Ramos (cell line): ENCODE measurements around the gene GRAP.

ENCODE experiments used
- in situ Hi-C: fragments of 300-500 bp; cut with MboI; formaldehyde crosslinking; loops from one replicate; pipeline ENCODE4 v1.14.3; 2022; ENCODE audit warnings: low sequenced_read_pairs; ENCODE audit not compliant: unreplicated experiment

GRAP gene

DNA sequence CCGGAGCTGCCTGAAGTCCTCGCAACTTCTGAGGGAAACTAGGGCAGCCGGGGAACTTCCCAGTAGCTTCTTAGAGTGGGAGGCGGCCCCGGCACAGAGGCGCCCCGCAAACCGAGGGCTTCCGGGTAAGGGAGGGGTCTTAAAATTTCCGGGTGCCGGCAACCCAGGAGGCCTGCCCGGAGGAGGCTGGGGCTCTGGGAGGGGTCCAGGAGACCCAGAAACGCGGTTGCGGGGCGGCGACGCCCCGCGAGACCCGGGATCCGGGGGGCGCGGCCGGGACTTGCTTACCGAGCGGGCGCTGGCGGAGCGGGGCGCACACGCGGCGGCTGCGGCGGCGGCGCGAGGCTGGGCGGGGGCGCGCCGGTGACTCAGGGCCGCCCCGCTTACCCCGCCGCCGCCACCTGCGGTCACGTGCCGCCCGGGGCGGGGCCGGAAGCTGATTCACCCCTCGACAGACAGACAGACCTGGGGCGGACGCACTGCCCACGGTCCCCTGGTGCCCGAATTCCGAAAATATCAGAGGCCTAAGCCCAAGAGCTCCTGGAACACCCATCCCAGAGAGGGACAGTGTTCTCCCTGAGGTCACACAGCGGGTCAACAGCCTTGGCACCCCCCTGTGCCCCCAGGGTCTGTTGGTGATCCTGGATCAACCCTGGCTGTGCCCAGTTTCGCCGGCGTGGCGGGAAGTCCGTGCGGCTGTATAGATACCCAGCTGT, 42.2 kb downstream of the GRAP start, which contains the start of gene FAM83G:
FAM83G (minus strand) TSS at position 344 of the 716 bp plus-strand sequence. CDS start 723 bp downstream, outside the sequence.
- in situ Hi-C loops = no loop called here

DNA sequence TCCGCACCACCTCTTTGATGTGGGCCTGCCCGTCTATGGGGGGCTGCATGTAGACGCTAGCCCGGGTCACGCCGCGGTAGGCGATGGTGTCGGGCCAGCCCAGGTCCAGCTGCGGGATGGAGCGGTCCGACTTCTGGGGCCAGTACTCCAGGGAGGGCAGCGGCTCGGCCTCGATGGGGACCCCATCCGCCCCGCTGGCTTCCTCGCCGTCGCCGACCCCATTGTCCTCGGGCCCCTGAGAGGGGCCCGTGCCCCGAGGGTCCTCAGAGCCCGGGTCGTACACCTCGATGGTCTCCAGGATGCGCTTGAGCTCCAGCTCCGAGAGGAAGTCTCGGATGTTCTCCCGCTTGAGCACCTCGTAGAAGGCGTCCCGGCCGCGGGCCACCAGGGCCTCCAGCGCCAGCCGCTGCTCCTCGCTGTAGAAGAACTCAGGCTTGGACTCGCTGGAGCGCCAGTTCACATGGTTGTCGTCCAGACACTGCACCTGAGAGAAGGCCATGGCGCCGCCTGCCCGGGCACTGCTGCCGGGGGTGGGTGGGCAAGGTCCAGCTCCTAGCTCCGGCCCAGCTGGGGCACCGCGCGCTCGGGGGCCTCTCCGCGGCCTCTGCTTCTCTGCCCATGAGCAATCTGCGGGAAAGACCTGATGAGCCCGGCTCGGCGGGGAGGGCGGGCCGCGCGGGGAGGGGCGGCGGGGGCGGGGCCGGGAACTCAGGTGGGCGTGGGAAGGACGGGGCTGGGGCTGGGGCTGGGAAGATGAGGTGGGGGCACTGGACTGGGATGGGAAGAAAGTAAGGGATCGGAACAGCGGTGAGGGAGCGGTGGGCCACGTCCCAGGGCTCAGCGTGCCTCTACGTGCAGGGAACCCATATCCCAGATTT, 43.0 kb downstream of the GRAP start:
- in situ Hi-C loops = no loop called here

DNA sequence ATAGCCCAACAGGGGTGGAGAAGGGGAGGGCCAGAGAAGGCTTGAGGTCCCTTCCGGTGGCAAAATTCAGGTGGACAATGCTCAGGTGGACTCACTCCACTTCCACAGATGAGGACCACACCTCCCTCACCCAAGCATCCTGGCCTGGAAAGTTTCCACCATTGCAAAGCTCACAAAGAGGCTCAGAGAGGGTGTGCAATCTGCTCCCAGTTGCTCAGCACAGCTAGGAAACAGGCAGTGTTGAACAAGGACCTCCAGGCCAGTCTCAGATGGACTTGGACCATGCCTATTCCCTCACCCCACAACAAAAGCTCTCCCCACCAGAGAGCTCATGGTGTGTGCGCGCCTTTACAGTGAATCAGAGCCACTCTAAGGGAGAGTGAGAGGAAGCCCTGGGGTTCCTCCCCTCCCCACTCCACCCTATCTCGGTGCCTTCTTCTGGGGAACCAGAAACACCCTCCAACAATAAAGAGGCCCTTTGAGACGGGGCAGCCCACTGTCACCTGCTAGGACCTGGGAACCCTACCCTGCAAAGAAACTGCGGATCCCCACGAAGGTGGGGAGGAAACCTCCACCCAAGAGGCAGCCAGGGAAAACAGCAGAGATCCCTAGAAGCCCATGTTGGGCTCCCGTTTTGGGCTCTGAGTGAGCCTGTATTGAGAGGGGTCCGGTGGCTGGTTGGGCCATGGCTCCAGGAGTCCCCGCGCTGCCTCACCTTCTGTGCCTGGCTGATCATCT, 43.8 kb downstream of the GRAP start:
- in situ Hi-C loops = no loop called here

DNA sequence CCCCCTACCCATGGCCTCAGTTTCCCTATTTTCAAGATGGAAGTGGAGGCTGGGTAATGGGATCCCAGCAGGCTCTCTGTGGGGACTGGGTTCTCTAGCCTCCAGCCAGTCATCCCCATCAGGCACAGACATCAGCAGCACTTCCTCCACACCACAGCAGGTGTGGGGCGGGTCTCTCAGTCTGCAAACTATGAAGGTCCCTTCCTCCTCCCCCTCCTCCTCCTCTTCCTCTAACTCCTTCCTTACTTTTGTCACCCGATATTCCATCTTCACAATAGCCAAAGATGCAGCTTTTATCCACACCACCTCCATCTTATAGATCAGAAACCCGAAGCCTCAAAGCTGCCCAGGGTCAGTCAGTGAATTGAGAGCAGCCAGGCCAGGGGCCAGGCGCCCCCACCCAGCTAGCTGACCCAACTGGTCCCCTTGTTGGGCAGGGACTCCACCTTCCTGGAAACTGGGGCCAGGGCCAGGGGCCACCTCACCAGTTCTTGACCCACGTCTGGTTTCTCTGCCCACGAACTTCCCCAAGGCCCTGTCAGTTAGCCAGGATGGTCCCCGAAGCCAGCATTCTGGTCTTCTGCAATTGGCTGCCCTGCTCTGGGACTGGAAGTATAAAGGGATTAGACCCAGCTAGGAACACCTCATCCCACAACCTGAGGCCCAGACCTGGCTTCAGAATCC, 44.7 kb downstream of the GRAP start:
- in situ Hi-C loops = no loop called here

DNA sequence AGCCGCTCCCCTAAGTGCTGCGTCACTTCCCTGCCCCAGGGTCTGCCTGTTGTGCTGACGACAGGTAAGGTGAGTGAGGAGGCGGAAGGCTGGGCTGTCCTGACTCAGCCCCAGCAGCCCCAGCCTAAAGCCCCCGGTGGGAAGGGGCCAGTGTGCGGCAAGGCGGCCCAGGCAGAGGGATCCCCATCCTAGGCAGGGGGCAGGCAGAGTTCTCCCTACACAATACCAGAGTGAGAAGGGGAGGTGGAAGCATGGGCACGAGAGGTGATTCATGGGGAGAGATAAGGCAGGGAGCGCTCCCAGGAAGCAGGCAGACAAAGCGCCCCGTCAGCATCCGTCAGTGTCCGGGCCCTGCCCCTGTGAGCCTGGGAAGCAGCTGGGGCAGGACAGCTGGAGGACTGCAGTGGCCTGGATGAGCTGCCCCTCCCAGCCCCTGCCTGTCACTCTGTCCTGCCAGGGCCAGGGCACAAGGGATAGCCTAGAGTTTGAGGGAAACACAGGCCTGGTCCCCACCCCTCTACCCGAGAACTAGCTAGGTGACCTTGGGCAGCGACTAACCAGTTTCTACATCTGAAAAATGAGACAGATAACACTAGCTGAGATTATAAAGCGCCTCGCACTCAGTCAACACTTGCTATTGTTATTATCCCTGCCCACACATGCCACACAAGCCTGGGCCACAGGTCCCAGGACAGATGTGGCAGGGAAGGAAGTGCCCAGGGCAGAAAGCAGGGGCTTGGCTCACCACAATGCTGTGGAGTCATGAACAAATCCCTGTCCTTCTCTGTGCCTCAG, 46.0 kb downstream of the GRAP start:
- in situ Hi-C loops = no loop called here

DNA sequence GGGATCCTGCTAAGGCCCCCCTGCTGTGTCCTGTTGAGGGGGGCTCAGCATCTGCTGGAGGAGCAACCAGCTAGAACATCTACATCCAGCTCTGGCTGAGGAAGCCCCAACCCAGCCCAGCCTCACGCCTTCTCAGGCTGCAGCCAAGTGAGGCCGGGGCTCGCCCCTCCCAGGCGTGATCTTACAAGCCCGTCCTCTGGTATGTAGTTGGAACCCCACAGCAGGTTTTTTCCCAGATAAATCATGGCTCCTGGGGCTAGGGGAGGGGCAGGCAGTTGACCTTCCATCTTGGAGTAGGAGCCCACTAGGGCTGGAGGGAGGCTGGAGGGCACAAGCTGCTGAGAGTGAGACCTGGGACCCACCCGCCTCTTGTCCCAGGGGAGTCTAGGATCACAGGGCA, 46.8 kb downstream of the GRAP start:
- in situ Hi-C loops = no loop called here

DNA sequence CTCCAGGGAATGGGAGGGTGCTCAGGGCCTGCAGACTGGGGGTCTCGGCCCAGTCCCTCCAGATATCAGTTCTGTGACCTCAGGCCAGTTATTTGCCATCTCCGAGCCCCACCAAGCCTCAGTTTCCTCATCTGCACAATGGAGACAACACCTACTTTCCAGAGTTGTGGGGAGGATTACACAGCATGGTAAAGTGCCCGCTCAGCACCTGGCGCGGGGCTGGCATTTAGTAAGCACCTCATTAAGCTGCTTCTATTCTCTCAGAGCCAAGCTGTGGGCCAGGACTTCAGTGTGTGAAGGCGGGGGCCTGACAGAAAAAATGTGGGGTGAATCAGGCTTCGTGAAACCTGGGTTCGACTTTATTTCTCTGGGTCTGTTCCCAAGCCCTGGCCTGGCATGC, 47.4 kb downstream of the GRAP start:
- in situ Hi-C loops = no loop called here

DNA sequence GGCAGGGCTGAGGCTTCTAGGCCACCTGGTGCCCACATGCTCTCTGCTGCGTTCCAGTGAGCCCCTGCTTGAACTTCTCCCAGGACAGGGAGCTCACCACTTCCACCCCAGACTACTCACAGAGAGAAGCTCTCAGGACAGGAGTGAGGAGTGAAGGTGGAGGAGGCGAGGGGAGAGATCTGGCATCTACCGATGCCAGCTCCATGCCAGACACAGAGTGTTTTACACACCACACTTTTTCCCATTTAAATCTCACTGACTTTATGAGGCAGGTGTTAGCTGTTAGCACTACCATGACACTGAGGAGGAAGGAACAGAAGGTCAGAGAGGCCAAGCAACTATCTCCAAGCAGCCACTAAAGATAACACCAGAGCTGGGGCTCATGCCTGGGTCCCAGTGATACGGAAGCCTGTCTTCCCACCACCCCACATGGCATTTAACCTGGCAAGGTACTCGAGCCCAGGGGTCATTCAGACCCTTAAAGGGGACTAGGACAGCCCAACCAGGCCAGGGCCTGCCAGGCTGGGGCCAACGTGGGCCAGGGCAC, 49.0 kb downstream of the GRAP start:
- in situ Hi-C loops = no loop called here

DNA sequence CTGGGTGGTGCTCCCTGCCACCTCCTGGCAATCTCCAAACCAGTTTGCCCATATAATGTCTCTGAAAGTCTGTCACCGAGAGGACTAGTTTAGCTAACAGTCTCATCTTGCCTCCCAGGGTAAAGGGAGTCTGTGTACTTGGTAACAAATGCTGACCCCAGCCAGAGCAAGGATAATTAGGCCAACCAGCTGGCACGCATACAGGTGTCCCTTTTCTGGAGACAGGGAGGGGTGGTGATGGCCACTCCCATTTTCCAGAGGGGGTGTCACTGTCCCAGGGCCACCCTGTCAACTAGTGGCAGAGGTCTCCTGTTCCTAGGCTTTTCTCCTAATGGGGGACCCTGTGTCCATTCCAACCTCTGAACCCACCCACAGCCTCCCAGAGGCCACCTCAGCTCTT, 50.3 kb downstream of the GRAP start:
- in situ Hi-C loops = no loop called here

DNA sequence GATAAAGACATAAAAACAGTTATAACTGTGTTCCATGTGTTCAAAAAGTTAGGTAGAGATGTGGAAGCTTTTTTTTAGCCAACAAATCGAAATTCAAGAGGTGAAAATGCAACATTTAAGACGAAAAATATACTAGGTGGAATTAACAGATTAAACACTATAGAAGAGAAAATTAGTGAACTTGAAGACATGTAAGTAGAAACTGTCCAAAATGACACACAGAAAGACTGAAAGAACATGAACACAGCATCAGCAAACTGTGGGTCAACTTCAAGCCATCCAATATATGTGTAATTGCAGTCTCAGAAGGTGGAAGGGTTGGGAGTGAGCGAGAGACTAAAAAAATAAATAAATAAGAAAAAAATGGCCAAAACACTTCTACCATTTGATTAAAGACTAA, 51.5 kb downstream of the GRAP start:
- in situ Hi-C loops = no loop called here

DNA sequence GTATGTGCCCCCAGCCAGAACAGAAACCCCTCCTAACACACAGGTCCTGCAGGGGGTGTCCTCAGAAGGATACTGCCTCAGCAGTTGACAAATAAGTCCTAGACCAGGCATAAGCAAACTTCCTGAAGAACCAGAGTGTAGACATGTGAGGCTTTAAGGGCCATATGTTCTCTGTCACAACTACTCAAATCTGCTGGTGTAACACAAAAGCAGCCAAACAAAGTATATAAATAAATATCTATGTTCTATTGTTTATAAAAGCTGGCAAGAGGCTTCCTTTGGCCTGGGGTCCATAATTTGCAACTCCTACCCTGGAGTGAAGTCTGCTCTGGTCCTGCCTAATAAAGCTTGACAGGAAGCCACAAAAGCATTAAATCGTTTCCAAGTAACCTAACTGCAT, 52.1 kb downstream of the GRAP start:
- in situ Hi-C loops = no loop called here

DNA sequence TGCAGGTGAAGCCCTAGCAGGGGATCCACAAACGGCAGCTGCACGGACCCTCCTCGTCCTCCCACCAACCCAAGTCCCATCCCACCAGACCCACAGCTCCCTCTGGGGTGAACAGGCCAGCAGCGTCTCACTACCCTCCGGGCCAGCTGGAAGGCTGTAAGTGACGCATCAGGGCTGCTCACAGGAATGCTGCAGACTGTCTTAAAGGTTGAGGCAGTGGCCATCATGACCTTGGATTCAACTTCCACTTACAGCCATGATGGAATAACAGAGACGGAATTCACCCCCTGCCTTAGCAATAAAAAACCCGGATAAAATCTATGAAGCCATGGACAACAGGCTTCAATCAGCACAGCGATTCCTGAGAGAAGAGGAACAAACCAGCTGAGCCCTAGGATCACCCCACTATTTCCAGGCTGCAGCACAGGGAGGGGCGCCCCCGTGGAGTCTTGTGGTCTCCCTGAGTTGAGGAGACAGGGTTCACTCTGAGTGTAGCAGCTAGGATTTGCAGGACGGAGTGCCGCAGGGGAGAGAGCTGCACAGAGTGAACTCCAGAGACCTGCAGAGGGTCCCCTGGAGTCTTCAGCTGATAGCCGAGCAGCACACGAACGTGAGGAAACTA, 52.7 kb downstream of the GRAP start:
- in situ Hi-C loops = no loop called here

DNA sequence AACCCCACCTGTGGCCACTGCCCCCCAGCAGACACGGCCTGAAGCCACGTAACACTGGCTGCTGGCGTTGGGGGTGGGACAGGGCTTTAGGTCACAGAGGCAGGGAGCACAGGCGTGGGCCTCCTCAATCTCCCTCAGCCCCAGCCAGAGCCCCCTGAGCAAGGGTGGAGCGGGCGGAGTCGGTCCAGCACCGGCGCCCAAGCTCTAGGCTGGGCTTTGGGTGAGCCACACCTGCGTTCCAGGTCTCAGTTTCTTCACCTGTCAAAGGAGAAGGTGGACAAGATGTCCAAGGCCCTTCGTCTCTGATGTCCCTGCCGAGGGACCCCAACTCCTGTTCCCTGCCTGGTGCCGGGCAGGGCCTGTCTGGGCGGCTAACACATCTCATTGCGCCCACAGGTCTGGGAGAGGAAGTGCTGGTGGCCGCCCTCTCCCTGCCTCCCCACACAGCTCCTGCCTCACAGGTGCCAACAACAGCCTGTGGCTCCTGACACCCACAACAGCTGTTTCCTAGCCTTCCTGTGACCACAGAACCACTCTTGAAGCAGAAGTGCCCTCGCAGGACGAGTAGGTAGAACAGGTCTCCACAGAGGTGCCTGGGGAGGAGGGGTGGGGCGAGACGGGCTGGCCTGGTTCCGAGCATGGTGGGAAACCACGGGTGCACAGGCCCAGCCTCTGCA, 54.2 kb downstream of the GRAP start:
- in situ Hi-C loops = no loop called here

DNA sequence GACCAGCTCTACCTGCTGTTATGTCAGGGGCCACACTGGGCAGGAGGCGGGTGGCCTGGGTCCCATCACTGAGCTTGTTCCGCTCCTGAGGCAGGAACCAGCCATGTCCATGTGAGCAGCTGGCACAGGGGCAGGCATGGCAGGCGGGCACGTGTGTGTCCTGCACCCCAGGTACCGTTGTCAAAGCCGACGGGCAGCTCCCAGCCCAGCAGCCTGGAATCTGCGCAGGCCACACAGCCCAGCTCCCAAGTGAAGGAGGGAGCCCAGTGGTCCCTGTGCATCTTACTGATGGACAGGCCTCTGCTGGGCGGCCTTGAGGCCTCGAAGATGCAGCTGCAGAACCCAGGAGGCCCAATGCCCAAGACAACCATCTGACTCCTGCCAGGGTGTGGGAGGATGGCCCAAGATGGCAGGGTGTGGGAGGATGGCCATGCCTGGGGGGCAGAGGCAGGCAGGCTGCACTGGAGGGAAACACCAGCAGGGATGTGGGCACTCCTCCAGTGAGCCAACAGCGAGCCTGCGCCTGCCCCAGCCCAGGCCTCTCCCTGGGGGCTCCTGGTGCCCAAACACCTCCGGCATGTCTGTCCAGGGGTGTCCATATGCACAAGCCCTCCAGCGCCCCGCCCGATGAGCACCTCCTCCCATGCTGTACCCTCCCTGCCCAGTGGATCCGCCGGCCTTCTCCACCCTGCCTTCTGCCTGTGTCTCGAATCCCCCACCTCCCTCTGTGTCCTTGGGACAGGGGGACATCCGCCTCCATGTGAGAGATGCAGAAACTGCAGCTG, 55.0 kb downstream of the GRAP start:
- in situ Hi-C loops = no loop called here

DNA sequence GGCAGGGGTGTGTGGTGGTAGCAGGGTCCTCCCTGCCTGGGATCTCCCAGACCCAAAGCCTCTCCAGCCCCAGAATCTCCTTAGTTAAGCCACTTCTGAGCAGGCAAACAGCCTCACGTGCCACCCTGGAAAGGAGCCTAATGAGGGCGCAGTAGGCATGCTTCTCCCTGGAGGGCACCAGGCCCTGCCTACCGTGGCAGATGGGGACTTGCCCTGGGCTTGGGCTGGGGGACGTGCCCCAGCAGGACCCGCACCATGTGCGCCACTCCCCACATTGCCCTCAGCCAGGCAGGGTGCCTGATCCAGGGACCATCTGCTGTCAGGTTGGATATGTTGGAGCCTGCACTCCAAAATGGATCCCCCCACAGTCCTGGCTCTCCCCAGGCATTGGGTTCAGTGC, 56.4 kb downstream of the GRAP start:
- in situ Hi-C loops = no loop called here

DNA sequence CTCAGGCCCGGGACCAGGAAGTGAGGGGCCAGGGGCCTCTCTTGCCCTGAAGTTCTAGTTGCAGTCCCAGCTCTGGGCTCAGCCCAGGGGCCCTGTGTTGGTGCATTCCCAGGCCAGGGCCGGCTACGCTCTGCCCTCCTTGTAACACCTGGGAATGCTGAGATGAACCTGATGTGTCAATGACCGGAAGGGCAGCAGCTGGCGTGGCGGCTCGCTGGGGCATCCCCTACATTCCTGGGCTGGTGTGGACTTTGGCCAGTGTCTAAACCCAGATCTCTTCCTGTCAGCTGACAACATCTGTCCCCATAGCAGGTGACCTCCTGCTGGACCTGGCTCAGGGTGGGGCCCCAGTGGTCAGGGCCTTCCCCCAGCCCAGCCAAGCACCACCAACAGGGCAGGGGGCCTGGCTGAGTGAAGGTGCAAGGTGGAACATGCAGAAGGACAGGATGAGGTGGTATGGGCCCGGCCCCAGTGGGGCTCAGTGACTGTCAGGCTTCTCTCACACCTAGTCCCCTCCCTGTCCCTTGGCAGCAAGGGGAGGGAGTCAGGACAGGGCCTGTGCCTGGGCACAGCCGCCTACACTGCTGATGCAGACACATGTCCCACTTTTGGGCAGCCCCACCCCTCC, 58.1 kb downstream of the GRAP start:
- in situ Hi-C loops = no loop called here

DNA sequence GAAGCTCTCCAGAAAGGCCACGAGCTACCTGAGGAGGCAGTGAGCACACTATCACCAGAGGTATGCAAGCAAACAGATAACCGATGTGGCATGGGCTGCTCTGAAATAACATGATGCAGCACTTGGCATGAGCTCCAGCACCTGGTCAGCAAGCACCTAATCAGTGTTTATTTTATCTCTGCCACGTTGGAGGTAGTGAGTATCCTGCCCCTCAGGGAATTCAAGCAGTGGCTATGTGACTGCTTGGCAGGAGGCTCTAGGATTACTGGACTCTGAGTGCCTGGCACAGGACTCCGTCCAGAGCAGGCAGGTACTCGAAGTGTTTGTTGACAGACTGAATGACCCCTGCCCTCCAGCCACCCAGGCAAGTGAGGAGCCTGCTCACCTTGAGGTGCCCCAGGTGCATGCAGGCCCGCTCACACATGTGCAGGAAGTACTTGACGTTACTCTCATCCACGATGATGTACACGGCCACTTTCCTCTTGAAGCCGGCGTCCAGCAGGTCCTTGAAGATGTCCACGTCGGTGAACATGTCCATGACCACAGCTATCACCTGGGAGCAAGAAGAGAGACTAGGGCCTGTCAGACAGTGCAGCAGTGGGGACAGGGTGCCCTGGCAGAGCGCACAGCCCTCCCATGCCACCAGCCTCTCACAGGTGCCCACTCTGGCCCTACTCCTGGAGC, 58.8 kb downstream of the GRAP start:
- in situ Hi-C loops = no loop called here
